Panc1 (cell line): ENCODE results near the gene TP53BP1.

Source experiments
- CTCF ChIP-seq: fragments of 450-650 bp; IDR thresholded peaks from 2 replicates; pipeline ENCODE4 v1.5.1; 2017; ENCODE audit warnings: mild to moderate bottlenecking
- POLR2AphosphoS5 ChIP-seq: IDR thresholded peaks from 2 replicates; pipeline ENCODE4 v1.6.1; 2012; ENCODE audit warnings: mild to moderate bottlenecking, low read depth, low read length, moderate library complexity
- REST ChIP-seq, 2 experiments: IDR thresholded peaks; 2 replicates each; pipeline ENCODE4 v1.6.1; 2011 to 2012; ENCODE audit warnings: low read depth in 2 of 2, control low read depth in 1 of 2, low read length in 1 of 2, mild to moderate bottlenecking in 1 of 2, moderate library complexity in 1 of 2; ENCODE audit not compliant: insufficient read depth in 1 of 2
- TCF7L2 ChIP-seq: IDR thresholded peaks from 2 replicates; pipeline ENCODE4 v1.6.1; 2011; ENCODE audit warnings: mild to moderate bottlenecking, low read depth, low read length, inconsistent platforms

GRCh38 chr15:43493703-43494472, 932 bp upstream of the TP53BP1 start:
- TF ChIP-seq CTCF (no peak), REST (IDR thresholded peaks at IDR 0.05; ENCODE audit: insufficient read depth in 1 of 2, low read depth in 2 of 2, low read length in 1 of 2) (no peak), POLR2AphosphoS5 (no peak), TCF7L2 (no peak)
